H1 (cell line): ENCODE results near the gene CFAP54. TPM values are rescaled to one million over a fixed set of nuclear protein-coding genes. Genes with fewer than 3 reads are reported as not detected.

Source experiments
- CTCF ChIA-PET: fragments of 300-600 bp; sonication (Branson Sonifier 250); formaldehyde crosslinking; loops from one replicate; lab custom pipeline; 2021; ENCODE audit not compliant: partially characterized antibody; lab: Charles Lee
- POLR2A ChIA-PET: fragments of 300-600 bp; sonication (Branson Sonifier 250); formaldehyde crosslinking; loops from one replicate; lab custom pipeline; 2021; ENCODE audit warnings: inconsistent platforms; ENCODE audit not compliant: partially characterized antibody; lab: Charles Lee
- DNase-seq, 2 experiments: peaks; one replicate each; pipeline versions ENCODE4 v3.0.0 to v3.0.0-alpha.2; 2010 to 2022; ENCODE audit warnings: low spot score in 2 of 2, low read depth in 1 of 2, mixed read lengths in 1 of 2
- FAIRE-seq: peaks from 2 replicates; lab custom pipeline; 2011; peaks lifted over from hg19 to GRCh38; lab: Jason Lieb, UNC
- H2AFZ ChIP-seq: 2 replicates; pipeline ENCODE4 v1.8.1; 2012; ENCODE audit warnings: low read length, inconsistent platforms
- H2AK5ac ChIP-seq: 2 replicates; pipeline ENCODE4 v1.6.1; 2013; ENCODE audit warnings: low read depth, low read length
- H2BK120ac ChIP-seq: replicated peaks from 2 replicates; pipeline ENCODE3; 2013; ENCODE audit warnings: low read depth, low read length, inconsistent platforms
- H2BK12ac ChIP-seq: 2 replicates; pipeline ENCODE4 v1.6.1; 2013; ENCODE audit warnings: low read depth, low read length
- H2BK15ac ChIP-seq: 2 replicates; pipeline ENCODE4 v1.6.1; 2013; ENCODE audit warnings: low read length
- H2BK20ac ChIP-seq: 2 replicates; pipeline ENCODE4 v1.6.1; 2013; ENCODE audit warnings: low read length
- H2BK5ac ChIP-seq: 2 replicates; pipeline ENCODE4 v1.6.1; 2013; ENCODE audit warnings: low read depth, low read length
- H3K14ac ChIP-seq: 2 replicates; pipeline ENCODE4 v1.6.1; 2013; ENCODE audit warnings: inconsistent platforms; ENCODE audit not compliant: insufficient read length
- H3K18ac ChIP-seq: 2 replicates; pipeline ENCODE4 v1.6.1; 2013; ENCODE audit warnings: low read length; ENCODE audit errors: extremely low read depth
- H3K23ac ChIP-seq: 2 replicates; pipeline ENCODE4 v1.6.1; 2013; ENCODE audit warnings: inconsistent platforms; ENCODE audit not compliant: insufficient read length
- H3K23me2 ChIP-seq: 2 replicates; pipeline ENCODE4 v1.6.1; 2013; ENCODE audit warnings: low read depth, low read length
- H3K27ac ChIP-seq: 2 replicates; pipeline ENCODE4 v1.6.1; 2011; ENCODE audit warnings: low read depth, low read length, inconsistent platforms
- H3K27me3 ChIP-seq, 4 experiments: replicated peaks in 1 of 4; 1 replicate in 1 of 4; 2 replicates in 3 of 4; pipeline versions ENCODE4 v1.6.1 to v1.8.1; 2011 to 2013; ENCODE audit warnings: low read length in 3 of 4, mild to moderate bottlenecking in 3 of 4, inconsistent platforms in 2 of 4, mixed read lengths in 2 of 4, moderate library complexity in 1 of 4; ENCODE audit not compliant: control insufficient read depth in 3 of 4, insufficient read depth in 3 of 4; ENCODE audit errors: extremely low read depth in 1 of 4
- H3K36me3 ChIP-seq, 4 experiments: 2 replicates each; pipeline versions ENCODE4 v1.6.1 to v1.8.1; 2011 to 2013; ENCODE audit warnings: mild to moderate bottlenecking in 4 of 4, low read length in 3 of 4, moderate library complexity in 2 of 4, control low read depth in 1 of 4, inconsistent platforms in 1 of 4; ENCODE audit not compliant: insufficient read depth in 4 of 4, control insufficient read depth in 2 of 4
- H3K4ac ChIP-seq: replicated peaks from 2 replicates; pipeline ENCODE3; 2013; ENCODE audit warnings: low read length, low read depth, mixed read lengths, inconsistent platforms; ENCODE audit not compliant: insufficient read length
- H3K4me1 ChIP-seq, 4 experiments: replicated peaks in 1 of 4; 1 replicate in 1 of 4; 2 replicates in 3 of 4; pipeline versions ENCODE4 v1.6.1 to v1.8.1; 2011 to 2013; ENCODE audit warnings: low read length in 3 of 4, inconsistent platforms in 2 of 4, mixed read lengths in 1 of 4; ENCODE audit not compliant: insufficient read depth in 4 of 4, control insufficient read depth in 3 of 4
- H3K4me2 ChIP-seq, 2 experiments: 2 replicates each; pipeline versions ENCODE4 v1.6.1 to v1.8.1; 2011 to 2013; ENCODE audit warnings: low read depth in 2 of 2, low read length in 2 of 2, control low read depth in 1 of 2, inconsistent platforms in 1 of 2, mild to moderate bottlenecking in 1 of 2; ENCODE audit not compliant: insufficient read depth in 1 of 2
- H3K4me3 ChIP-seq, 4 experiments: fragments of 200-600, 300-600 bp in 1 of 4; sonication (generic), shearing (Covaris generic), sonication (Bioruptor Twin) in 1 of 4; 2 replicates each; pipeline versions ENCODE4 v1.5.1 to v1.8.1; 2011 to 2016; ENCODE audit warnings: low read length in 4 of 4, low read depth in 3 of 4, control low read depth in 2 of 4, inconsistent platforms in 2 of 4, mild to moderate bottlenecking in 2 of 4, mixed read lengths in 1 of 4, moderate library complexity in 1 of 4; ENCODE audit not compliant: insufficient read depth in 2 of 4; ENCODE audit errors: extremely low read depth in 1 of 4
- H3K56ac ChIP-seq: replicated peaks from 2 replicates; pipeline ENCODE3; 2013; ENCODE audit warnings: low read depth, mild to moderate bottlenecking, mixed read lengths, low read length, inconsistent platforms; ENCODE audit not compliant: insufficient read length
- H3K79me1 ChIP-seq: 2 replicates; pipeline ENCODE4 v1.6.1; 2013; ENCODE audit warnings: low read depth, low read length, control low read depth
- H3K79me2 ChIP-seq, 2 experiments: 2 replicates each; pipeline versions ENCODE4 v1.6.1 to v1.8.1; 2012 to 2013; ENCODE audit warnings: low read length in 2 of 2, mild to moderate bottlenecking in 2 of 2, inconsistent platforms in 1 of 2; ENCODE audit not compliant: insufficient read depth in 2 of 2, control insufficient read depth in 1 of 2
- H3K9ac ChIP-seq, 4 experiments: replicated peaks in 1 of 4; 1 replicate in 1 of 4; 2 replicates in 3 of 4; pipeline versions ENCODE4 v1.6.1 to v1.8.1; 2011 to 2013; ENCODE audit warnings: low read depth in 3 of 4, low read length in 3 of 4, control low read depth in 2 of 4, mild to moderate bottlenecking in 2 of 4, moderate library complexity in 2 of 4, inconsistent platforms in 1 of 4; ENCODE audit errors: extremely low read depth in 1 of 4
- H3K9me3 ChIP-seq, 2 experiments: 2 replicates each; pipeline versions ENCODE4 v1.6.1 to v1.8.1; 2012 to 2013; ENCODE audit warnings: mild to moderate bottlenecking in 2 of 2, moderate library complexity in 2 of 2, control low read depth in 1 of 2, inconsistent platforms in 1 of 2, low read depth in 1 of 2, low read length in 1 of 2, mixed read lengths in 1 of 2; ENCODE audit not compliant: insufficient read depth in 2 of 2
- H4K20me1 ChIP-seq, 2 experiments: replicated peaks in 1 of 2; 2 replicates each; pipeline versions ENCODE3 to v1.8.1; 2011 to 2013; ENCODE audit warnings: inconsistent platforms in 2 of 2, low read length in 2 of 2, mild to moderate bottlenecking in 1 of 2; ENCODE audit not compliant: insufficient read depth in 2 of 2, control insufficient read depth in 1 of 2
- H4K5ac ChIP-seq: 2 replicates; pipeline ENCODE4 v1.6.1; 2013; ENCODE audit warnings: low read length, low read depth, mixed read lengths, inconsistent platforms; ENCODE audit not compliant: insufficient read length
- H4K8ac ChIP-seq: 2 replicates; pipeline ENCODE4 v1.8.0; 2013; ENCODE audit warnings: mild to moderate bottlenecking, moderate library complexity, low read length, inconsistent platforms; ENCODE audit not compliant: insufficient read depth; ENCODE audit errors: extremely low read depth
- H4K91ac ChIP-seq: replicated peaks from 2 replicates; pipeline ENCODE3; 2013; ENCODE audit warnings: low read length, mixed read lengths, inconsistent platforms; ENCODE audit not compliant: insufficient read length
- CEBPB ChIP-seq: IDR thresholded peaks from 2 replicates; pipeline ENCODE4 v1.6.1; 2012; ENCODE audit warnings: low read depth, low read length
- SIRT6 ChIP-seq: IDR thresholded peaks from one replicate; pipeline ENCODE4 v1.7.1; 2012; ENCODE audit warnings: low read length, inconsistent platforms
- SIX5 ChIP-seq: IDR thresholded peaks from 2 replicates; pipeline ENCODE4 v1.6.1; 2011; ENCODE audit warnings: mild to moderate bottlenecking, low read depth, low read length
- polyA plus RNA-seq, 7 experiments: library from polyadenylated mRNA; depleted of rRNA in 3 of 7; stranded (reverse) in 5 of 7; unstranded in 2 of 7; fragments of >200 nt in 5 of 7; fragments of 200-250 nt in 2 of 7; gene quantifications; 1 replicate in 5 of 7; 2 replicates in 1 of 7; 4 replicates in 1 of 7; pipeline versions ENCODE4 v1.2.1 to v1.2.3, GENCODE V29; 2011 to 2013; ENCODE audit warnings: missing spikeins in 2 of 7, mixed read lengths in 2 of 7
- total RNA-seq: library from RNA; stranded (reverse); fragmentation: NEBNext Ultra II Directional; extraction: Animal tissue kit (Norgen Biotek cat#: 25700); gene quantifications from 2 replicates; pipeline ENCODE4 v1.2.1, GENCODE V29; 2021

The CFAP54 gene
- total and polyA plus RNA-seq, 2 of the 8 experiments (the other 6 are each of a cell fraction or from before 2014, with no cell fraction given), result 0.17 to 0.33 TPM

GRCh38 chr12:96901175-96901574 lies 411.8 kb downstream of the CFAP54 start:
- ChIA-PET POLR2A (no interaction called here), CTCF (interaction anchor here (0.8 kb wide), 1 partner anchor 8 kb away, joined by 3 read pairs; no protein-coding TSS in a partner anchor)
- Histone ChIP-seq H2AFZ (no peak overlapping the region), H3K9me3 (no peaks in the 10 kb centered on the region), H2BK5ac (no peak overlapping the region), H4K5ac (no peak overlapping the region), H3K36me3 (no peaks in the 10 kb centered on the region), H3K27ac (no peak overlapping the region), H3K56ac (no peak overlapping the region), H4K91ac (no peak overlapping the region), H3K23me2 (no peaks in the 10 kb centered on the region), H3K79me2 (no peaks in the 10 kb centered on the region), H3K18ac (no peak overlapping the region), H4K20me1 (no peaks in the 10 kb centered on the region), H3K79me1 (no peaks in the 10 kb centered on the region), H2BK12ac (no peak overlapping the region), H3K4me1 (no peaks in the 10 kb centered on the region), H2BK20ac (no peak overlapping the region), H3K4me3 (no peak overlapping the region), H2AK5ac (no peak overlapping the region), H2BK120ac (no peak overlapping the region), H2BK15ac (no peak overlapping the region), H3K9ac (no peak overlapping the region), H3K4me2 (no peak overlapping the region), H3K4ac (no peak overlapping the region), H3K14ac (no peak overlapping the region), H4K8ac (no peak overlapping the region), H3K27me3 (no peaks in the 10 kb centered on the region), H3K23ac (no peak overlapping the region)
- FAIRE-seq, result no peak
- no peak for DNase-seq
- TF ChIP-seq SIX5 (no peak), SIRT6 (no peak), CEBPB (no peak)
